ENCODE data around the gene CPNE1.

GRCh38 chr20:35661908-35662307 lies 2.8 kb downstream of the CPNE1 start:
- TF ChIP-seq CTCF (IDR thresholded peaks at IDR 0.05): no peak
- no peak for TF ChIP-seq POLR2AphosphoS5 (IDR thresholded peaks at IDR 0.05; ENCODE audit: low read depth, low read length)
